ENCODE data around the gene ASCC1.

Gene ASCC1

DNA sequence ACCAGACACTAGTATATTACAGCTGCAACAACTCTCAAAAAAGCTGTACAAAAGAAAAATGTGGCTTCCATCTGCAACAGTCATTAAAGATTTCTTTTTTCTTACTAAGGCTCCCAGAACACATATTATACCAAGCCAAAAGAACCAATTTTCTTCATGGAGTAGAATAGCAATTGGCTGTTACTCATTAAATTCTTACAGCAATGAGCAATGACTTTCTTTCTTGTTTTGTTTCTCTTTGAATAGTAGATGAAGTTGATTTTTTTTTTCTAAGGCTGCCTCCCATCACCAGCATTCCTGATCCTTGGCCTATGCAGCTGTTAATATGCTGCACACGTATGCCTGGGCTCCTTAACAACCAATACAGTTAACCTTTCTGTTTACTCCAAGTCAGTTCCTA lies 91.1 kb downstream of the ASCC1 start:
- no peaks in the 10 kb centered on the region for H3K4me1 ChIP-seq (ENCODE audit: control insufficient read depth, insufficient read depth, low read length)
- H3K36me3 ChIP-seq (ENCODE audit: control insufficient read depth in 2 of 2, insufficient read depth in 2 of 2, low read length in 2 of 2) = peaks cover 0 to 3% of the 10 kb centered on the region in 2 donors
- H3K9ac ChIP-seq (ENCODE audit: low read length in 2 of 2) = no peak overlapping the region
- H3K4me3 ChIP-seq (ENCODE audit: low read length in 2 of 2) = no peak overlapping the region
- no peaks in the 10 kb centered on the region for H3K9me3 ChIP-seq (ENCODE audit: control insufficient read depth in 2 of 2, low read length in 2 of 2)
- H3K27me3 ChIP-seq (ENCODE audit: control insufficient read depth in 1 of 2, insufficient read depth in 2 of 2, low read length in 2 of 2) = no peaks in the 10 kb centered on the region
- H3K27ac ChIP-seq (ENCODE audit: low read length) = no peak overlapping the region

DNA sequence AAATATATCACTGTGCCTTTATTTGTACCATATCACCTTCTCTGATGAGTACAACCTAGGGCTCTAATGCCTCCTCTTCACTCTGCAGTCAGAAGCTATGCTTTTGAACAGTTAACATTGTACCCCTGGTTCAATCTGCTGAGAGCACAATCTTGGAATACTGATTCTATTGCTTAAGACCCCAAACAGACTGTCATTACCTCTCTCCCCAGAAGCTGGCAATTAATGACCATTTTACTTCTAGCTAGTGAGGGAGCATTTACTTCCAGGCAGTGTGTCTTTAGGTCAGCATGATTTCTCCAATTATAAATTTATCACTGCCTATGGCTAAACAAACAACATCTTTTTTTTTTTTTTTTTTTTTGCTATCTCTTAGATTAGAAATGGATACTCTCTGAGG lies 91.7 kb downstream of the ASCC1 start:
- Histone ChIP-seq H3K36me3 (ENCODE audit: control insufficient read depth in 2 of 2, insufficient read depth in 2 of 2, low read length in 2 of 2) (peaks cover 0 to 3% of the 10 kb centered on the region in 2 donors), H3K9me3 (ENCODE audit: control insufficient read depth in 2 of 2, low read length in 2 of 2) (no peaks in the 10 kb centered on the region), H3K9ac (ENCODE audit: low read length in 2 of 2) (no peak overlapping the region), H3K4me3 (ENCODE audit: low read length in 2 of 2) (no peak overlapping the region), H3K27ac (ENCODE audit: low read length) (no peak overlapping the region), H3K4me1 (ENCODE audit: control insufficient read depth, insufficient read depth, low read length) (no peaks in the 10 kb centered on the region), H3K27me3 (ENCODE audit: control insufficient read depth in 1 of 2, insufficient read depth in 2 of 2, low read length in 2 of 2) (no peaks in the 10 kb centered on the region)

DNA sequence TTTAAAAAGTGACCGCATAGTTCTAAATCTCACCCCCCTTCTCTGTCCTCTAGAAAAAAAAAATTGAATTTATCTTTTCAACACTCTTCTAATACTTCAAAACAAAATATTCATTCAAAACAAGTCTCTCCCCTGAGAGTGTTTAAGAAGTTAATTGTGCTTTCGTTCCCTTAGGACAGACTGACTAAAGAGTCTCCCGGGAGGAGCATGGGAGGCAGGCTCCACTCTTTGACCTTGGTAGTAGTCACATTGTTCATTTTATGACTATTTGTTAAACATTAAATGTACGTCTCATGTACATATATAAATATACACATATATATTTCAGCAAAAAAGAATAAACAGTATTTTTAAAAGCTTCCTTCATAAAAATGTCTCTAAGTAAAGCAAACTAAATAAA lies 92.5 kb downstream of the ASCC1 start:
- Histone ChIP-seq H3K9ac (ENCODE audit: low read length in 2 of 2) (no peak overlapping the region), H3K27ac (ENCODE audit: low read length) (no peak overlapping the region), H3K4me3 (ENCODE audit: low read length in 2 of 2) (no peak overlapping the region), H3K9me3 (ENCODE audit: control insufficient read depth in 2 of 2, low read length in 2 of 2) (no peaks in the 10 kb centered on the region), H3K4me1 (ENCODE audit: control insufficient read depth, insufficient read depth, low read length) (no peaks in the 10 kb centered on the region), H3K27me3 (ENCODE audit: control insufficient read depth in 1 of 2, insufficient read depth in 2 of 2, low read length in 2 of 2) (no peaks in the 10 kb centered on the region), H3K36me3 (ENCODE audit: control insufficient read depth in 2 of 2, insufficient read depth in 2 of 2, low read length in 2 of 2) (peaks cover 0 to 6% of the 10 kb centered on the region in 2 donors)

DNA sequence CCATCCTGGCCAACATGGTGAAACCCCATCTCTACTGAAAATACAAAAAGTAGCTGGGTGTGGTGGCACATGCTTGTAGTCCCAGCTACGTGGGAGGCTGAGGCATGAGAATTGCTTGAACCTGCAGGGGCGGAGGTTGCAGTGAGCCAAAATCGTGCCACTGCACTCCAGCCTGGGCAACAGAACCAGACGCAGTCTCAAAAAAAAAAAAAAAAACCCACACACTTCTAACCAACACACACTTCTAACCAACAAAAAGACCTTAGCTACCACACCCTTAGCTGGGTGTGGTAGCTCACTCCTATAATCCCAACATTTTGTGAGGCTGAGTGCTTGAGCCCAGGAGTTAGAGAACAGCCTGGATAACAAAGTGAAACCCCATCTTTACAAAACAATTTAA lies 93.9 kb downstream of the ASCC1 start:
- Histone ChIP-seq H3K36me3 (ENCODE audit: control insufficient read depth in 2 of 2, insufficient read depth in 2 of 2, low read length in 2 of 2) (peaks cover 0 to 3% of the 10 kb centered on the region in 2 donors), H3K4me3 (ENCODE audit: low read length in 2 of 2) (no peak overlapping the region), H3K9ac (ENCODE audit: low read length in 2 of 2) (no peak overlapping the region), H3K4me1 (ENCODE audit: control insufficient read depth, insufficient read depth, low read length) (no peaks in the 10 kb centered on the region), H3K27ac (ENCODE audit: low read length) (no peak overlapping the region), H3K27me3 (ENCODE audit: control insufficient read depth in 1 of 2, insufficient read depth in 2 of 2, low read length in 2 of 2) (no peaks in the 10 kb centered on the region), H3K9me3 (ENCODE audit: control insufficient read depth in 2 of 2, low read length in 2 of 2) (no peaks in the 10 kb centered on the region)

DNA sequence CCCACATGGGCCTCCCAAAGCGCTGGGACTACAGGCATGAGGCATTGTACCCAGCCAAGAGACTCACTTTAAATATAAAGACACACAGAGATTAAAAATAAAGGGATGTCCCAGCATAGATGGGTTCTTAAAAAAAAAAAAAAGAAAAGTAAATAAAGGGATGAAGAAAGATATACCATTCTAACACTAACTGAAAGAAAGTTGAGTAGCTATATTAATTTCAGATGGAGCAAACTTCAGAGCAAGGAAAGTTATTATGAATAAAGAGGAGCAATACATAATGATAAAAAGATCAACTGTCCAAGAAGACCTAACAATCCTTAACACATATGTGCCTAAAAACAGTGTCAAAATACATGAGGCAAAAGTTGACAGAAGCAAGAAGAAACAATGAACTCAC lies 94.7 kb downstream of the ASCC1 start:
- Histone ChIP-seq H3K4me3 (ENCODE audit: low read length in 2 of 2) (no peak overlapping the region), H3K36me3 (ENCODE audit: control insufficient read depth in 2 of 2, insufficient read depth in 2 of 2, low read length in 2 of 2) (peaks cover 0 to 3% of the 10 kb centered on the region in 2 donors), H3K4me1 (ENCODE audit: control insufficient read depth, insufficient read depth, low read length) (no peaks in the 10 kb centered on the region)

DNA sequence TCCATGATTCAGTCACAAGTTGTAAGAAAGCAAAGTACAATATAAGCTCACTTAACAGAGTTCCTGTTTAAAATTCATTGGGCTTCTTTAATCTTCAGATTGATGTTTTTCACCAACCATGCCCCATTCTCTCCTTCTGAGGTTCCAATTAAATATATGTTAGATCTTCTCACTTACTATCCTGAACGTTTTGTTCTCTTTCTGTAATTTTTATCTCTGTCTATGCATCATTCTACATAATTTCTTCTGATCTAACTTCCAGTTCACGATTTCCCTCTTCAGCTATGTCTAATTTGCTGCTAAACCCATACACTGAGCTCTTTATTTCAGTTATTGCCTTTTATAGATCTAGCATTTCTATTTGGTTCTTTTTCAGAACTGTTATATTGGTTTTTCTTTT lies 99.7 kb downstream of the ASCC1 start:
- Histone ChIP-seq H3K36me3 (ENCODE audit: control insufficient read depth in 2 of 2, insufficient read depth in 2 of 2, low read length in 2 of 2) (peaks cover 0 to 3% of the 10 kb centered on the region in 2 donors), H3K27me3 (ENCODE audit: control insufficient read depth in 1 of 2, insufficient read depth in 2 of 2, low read length in 2 of 2) (no peaks in the 10 kb centered on the region), H3K4me1 (ENCODE audit: control insufficient read depth, insufficient read depth, low read length) (no peaks in the 10 kb centered on the region), H3K4me3 (ENCODE audit: low read length in 2 of 2) (no peak overlapping the region), H3K9ac (ENCODE audit: low read length in 2 of 2) (no peak overlapping the region), H3K27ac (ENCODE audit: low read length) (no peak overlapping the region), H3K9me3 (ENCODE audit: control insufficient read depth in 2 of 2, low read length in 2 of 2) (no peaks in the 10 kb centered on the region)

More for the DNA sequence above, 94.7 kb downstream of the ASCC1 start:
- no peaks in the 10 kb centered on the region for H3K9me3 ChIP-seq (ENCODE audit: control insufficient read depth in 2 of 2, low read length in 2 of 2)
- H3K27ac ChIP-seq (ENCODE audit: low read length) = no peak overlapping the region
- no peak overlapping the region for H3K9ac ChIP-seq (ENCODE audit: low read length in 2 of 2)
- H3K27me3 ChIP-seq (ENCODE audit: control insufficient read depth in 1 of 2, insufficient read depth in 2 of 2, low read length in 2 of 2) = no peaks in the 10 kb centered on the region

DNA sequence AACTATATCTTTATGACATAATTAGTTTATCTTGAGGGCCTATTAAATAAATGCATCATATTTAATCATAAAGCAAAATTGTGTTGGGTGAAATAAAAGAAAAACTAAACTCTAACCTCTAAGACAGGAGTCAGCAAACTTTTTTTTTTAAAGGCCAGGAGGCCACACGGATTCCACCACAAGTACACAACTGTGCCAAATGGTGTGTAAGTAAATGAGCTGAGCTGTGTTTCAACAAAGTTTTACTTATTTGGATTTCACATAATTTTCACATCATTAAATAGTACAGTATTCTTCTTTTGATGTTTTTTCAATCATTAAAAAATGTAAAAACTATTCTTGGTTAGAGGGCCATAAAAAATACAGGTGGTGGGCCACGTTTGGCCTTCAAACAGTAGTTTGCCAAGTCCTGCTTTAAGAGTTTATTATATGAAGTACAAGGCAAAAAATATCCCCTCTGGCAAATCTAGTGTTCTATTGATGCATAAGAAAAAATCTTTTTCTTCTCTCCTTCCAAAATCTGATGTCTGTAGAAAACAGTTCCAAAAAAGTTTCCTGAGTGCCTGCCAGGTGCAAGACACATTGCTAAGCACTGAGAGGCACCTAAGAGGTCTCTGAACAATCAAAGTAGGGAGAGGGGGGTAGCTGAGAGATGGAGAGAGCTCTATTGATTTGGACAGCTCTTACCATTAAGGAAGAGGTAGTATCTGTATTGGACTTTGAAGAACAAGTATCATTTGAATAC lies 101.2 kb downstream of the ASCC1 start:
- no peak overlapping the region for H3K9ac ChIP-seq (ENCODE audit: low read length in 2 of 2)
- H3K27me3 ChIP-seq (ENCODE audit: control insufficient read depth in 1 of 2, insufficient read depth in 2 of 2, low read length in 2 of 2) = no peaks in the 10 kb centered on the region
- no peaks in the 10 kb centered on the region for H3K9me3 ChIP-seq (ENCODE audit: control insufficient read depth in 2 of 2, low read length in 2 of 2)
- no peaks in the 10 kb centered on the region for H3K4me1 ChIP-seq (ENCODE audit: control insufficient read depth, insufficient read depth, low read length)
- no peak overlapping the region for H3K27ac ChIP-seq (ENCODE audit: low read length)
- H3K4me3 ChIP-seq (ENCODE audit: low read length in 2 of 2) = no peak overlapping the region
- peaks cover 0 to 3% of the 10 kb centered on the region in 2 donors for H3K36me3 ChIP-seq (ENCODE audit: control insufficient read depth in 2 of 2, insufficient read depth in 2 of 2, low read length in 2 of 2)

DNA sequence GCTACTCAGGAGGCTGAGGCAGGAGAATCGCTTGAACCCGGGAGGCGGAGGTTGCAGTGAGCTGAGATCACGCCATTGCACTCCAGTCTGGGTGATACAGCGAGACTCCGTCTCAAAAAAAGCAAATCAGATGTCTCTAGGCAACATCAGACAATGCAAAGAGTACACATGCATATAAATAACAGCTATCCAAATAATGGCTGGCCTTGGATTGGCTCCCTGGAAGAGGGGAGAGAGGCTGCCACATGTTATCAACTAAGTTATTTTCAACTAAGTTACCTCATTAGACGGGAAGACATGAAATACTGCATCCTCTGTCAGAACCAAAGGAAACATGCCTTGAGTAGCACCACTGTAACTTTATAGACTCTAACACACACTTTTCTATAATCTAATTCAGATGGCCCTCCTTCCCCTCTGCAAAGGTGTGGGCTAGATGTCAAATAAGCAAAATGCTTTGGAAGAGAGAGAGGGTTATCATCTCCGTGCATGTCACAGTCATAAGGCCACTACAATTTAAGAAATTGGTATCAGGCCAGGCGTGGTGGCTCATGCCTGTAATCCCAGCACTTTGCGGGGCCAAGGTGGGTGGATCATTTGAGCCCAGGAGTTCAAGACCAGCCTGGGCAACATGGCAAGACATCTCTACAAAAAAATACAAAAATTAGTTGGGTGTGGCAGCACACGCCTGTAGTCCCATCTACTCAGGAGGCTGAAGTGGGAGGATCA lies 105.2 kb downstream of the ASCC1 start:
- H3K4me3 ChIP-seq (ENCODE audit: low read length in 2 of 2) = no peak overlapping the region
- no peak overlapping the region for H3K9ac ChIP-seq (ENCODE audit: low read length in 2 of 2)
- H3K27me3 ChIP-seq (ENCODE audit: control insufficient read depth in 1 of 2, insufficient read depth in 2 of 2, low read length in 2 of 2) = no peaks in the 10 kb centered on the region
- H3K4me1 ChIP-seq (ENCODE audit: control insufficient read depth, insufficient read depth, low read length) = peaks cover 2% of the 10 kb centered on the region
- H3K9me3 ChIP-seq (ENCODE audit: control insufficient read depth in 2 of 2, low read length in 2 of 2) = no peaks in the 10 kb centered on the region
- H3K36me3 ChIP-seq (ENCODE audit: control insufficient read depth in 2 of 2, insufficient read depth in 2 of 2, low read length in 2 of 2) = no peaks in the 10 kb centered on the region
- H3K27ac ChIP-seq (ENCODE audit: low read length) = no peak overlapping the region

DNA sequence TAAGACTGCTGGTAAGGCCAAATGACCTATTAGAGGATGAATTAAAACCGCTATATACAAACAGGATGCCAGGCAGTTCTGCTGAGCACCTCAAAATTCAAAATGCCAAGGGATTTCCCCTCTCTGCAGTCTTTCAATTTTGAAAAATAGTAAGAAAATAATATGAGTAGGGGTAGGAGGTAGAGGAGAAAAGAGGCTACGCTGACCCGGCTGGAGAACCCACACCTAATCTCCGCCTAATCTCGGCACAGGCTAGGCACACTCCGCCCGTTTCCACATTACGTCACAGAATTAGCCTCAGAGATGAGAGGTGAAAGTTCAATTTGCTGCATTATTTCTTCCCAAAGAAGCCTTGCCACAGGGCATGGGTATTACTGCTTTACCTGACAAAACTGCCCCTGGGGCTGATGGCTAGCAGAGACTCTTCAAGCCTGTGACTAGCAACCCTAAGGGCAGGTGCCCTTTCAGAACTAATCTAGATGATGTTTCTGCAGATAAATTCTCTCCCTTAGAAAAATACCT lies 106.4 kb downstream of the ASCC1 start:
- Histone ChIP-seq H3K9me3 (ENCODE audit: control insufficient read depth in 2 of 2, low read length in 2 of 2) (no peaks in the 10 kb centered on the region), H3K4me1 (ENCODE audit: control insufficient read depth, insufficient read depth, low read length) (peaks cover 2% of the 10 kb centered on the region)

DNA sequence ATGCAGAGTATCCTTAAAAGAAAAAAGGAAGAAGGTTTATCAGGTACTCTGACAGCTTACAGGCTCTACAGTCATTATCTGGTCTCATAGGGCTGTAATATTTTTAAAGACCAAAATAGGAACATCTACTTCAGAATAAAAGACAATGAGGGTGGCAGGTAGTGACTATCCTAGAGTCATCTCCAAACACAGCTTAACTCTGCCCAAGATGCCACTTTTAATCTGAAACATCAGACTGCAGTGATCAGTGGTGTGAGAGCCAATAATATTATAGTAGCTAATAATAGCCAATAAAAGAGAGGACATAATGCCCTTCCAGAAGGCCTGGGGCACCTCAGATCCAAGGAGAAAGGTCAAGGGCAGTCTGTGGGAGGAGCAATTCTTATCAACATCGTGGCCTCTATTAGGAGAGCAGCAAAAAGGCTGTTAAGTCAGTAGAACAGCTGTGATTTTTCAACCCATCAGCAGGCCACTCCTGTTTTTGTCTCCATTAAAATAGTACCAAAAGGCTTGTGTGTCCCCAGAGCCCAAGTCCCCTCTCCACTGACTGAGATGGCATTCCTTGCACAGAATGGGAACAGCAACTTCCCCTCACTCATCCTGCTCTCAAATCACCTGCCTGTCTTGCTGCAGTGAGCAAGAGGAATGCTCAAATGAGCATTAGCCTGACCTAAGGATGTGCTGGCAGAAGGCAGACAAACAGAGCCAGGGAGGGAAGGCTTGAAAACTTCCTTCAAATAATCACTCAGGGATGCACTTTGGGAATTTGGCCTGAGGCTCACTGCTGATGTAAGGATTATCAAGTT lies 107.0 kb downstream of the ASCC1 start:
- Histone ChIP-seq H3K4me1 (ENCODE audit: control insufficient read depth, insufficient read depth, low read length) (peaks cover 2% of the 10 kb centered on the region), H3K27ac (ENCODE audit: low read length) (no peak overlapping the region), H3K27me3 (ENCODE audit: control insufficient read depth in 1 of 2, insufficient read depth in 2 of 2, low read length in 2 of 2) (no peaks in the 10 kb centered on the region), H3K36me3 (ENCODE audit: control insufficient read depth in 2 of 2, insufficient read depth in 2 of 2, low read length in 2 of 2) (peaks cover 0 to 2% of the 10 kb centered on the region in 2 donors), H3K9me3 (ENCODE audit: control insufficient read depth in 2 of 2, low read length in 2 of 2) (no peaks in the 10 kb centered on the region), H3K9ac (ENCODE audit: low read length in 2 of 2) (no peak overlapping the region), H3K4me3 (ENCODE audit: low read length in 2 of 2) (no peak overlapping the region)

More for the DNA sequence above, 106.4 kb downstream of the ASCC1 start:
- Histone ChIP-seq H3K4me3 (ENCODE audit: low read length in 2 of 2) (no peak overlapping the region), H3K27ac (ENCODE audit: low read length) (no peak overlapping the region), H3K36me3 (ENCODE audit: control insufficient read depth in 2 of 2, insufficient read depth in 2 of 2, low read length in 2 of 2) (peaks cover 0 to 2% of the 10 kb centered on the region in 2 donors), H3K9ac (ENCODE audit: low read length in 2 of 2) (no peak overlapping the region), H3K27me3 (ENCODE audit: control insufficient read depth in 1 of 2, insufficient read depth in 2 of 2, low read length in 2 of 2) (no peaks in the 10 kb centered on the region)

Data from stomach smooth muscle (tissue), 2 donors.